ENCODE results near the gene PRKG1. TPM values are rescaled to one million over a fixed set of nuclear protein-coding genes. Genes with fewer than 3 reads are reported as not detected.

PRKG1 gene
- total and polyA plus RNA-seq, 2 experiments from 2014 or later, result 18.2 to 21.1 TPM

GRCh38 chr10:51999096-51999495 is 924.8 kb downstream of the PRKG1 start:
- Histone ChIP-seq H3F3A (replicated peaks; ENCODE audit: low read depth) (no peaks in the 10 kb centered on the region), H3K36me3 (ENCODE audit: insufficient read depth) (no peaks in the 10 kb centered on the region), H3K27ac (ENCODE audit: low read depth) (no peak overlapping the region), H3K79me2 (replicated peaks; ENCODE audit: insufficient read depth) (no peaks in the 10 kb centered on the region), H3K4me2 (no peak overlapping the region), H2AFZ (no peak overlapping the region), H3K9me2 (ENCODE audit: insufficient read depth) (no peaks in the 10 kb centered on the region), H3K4me1 (ENCODE audit: insufficient read depth) (peaks cover 6% of the 10 kb centered on the region; the same call in 1 of the 2 replicates), H3K4me3 (no peak overlapping the region), H3K27me3 (ENCODE audit: insufficient read depth) (no peaks in the 10 kb centered on the region), H4K20me1 (replicated peaks; ENCODE audit: insufficient read depth) (no peaks in the 10 kb centered on the region)
- Mint-ChIP-seq H3K36me3 (ENCODE audit: low read depth) (no peaks in the 10 kb centered on the region), H3K4me3 (no peak overlapping the region), H3K27me3 (ENCODE audit: insufficient read depth, low read depth, poor library complexity) (no peaks in the 10 kb centered on the region), H3K27ac (no peak overlapping the region), H3K9me3 (no peaks in the 10 kb centered on the region), H3K4me1 (peaks cover 4% of the 10 kb centered on the region; the same call in 1 of the 3 replicates)
- no peak for DNase-seq (ENCODE audit: low spot score)
- ATAC-seq, result no peak
- TF ChIP-seq ZNF114 (CRISPR knock-in tag; IDR thresholded peaks at IDR 0.05), result no peak
- no peak for TF ChIP-seq ZNF331 (CRISPR knock-in tag; IDR thresholded peaks at IDR 0.05; ENCODE audit: low read depth)
- TF ChIP-seq CTCF (conservative IDR thresholded peaks at IDR 0.05; ENCODE audit: low read depth in 2 of 2), result no peak
- no peak for TF ChIP-seq ZNF462 (CRISPR knock-in tag; IDR thresholded peaks at IDR 0.05)
- no peak for TF ChIP-seq EZH2 (IDR thresholded peaks at IDR 0.05; ENCODE audit: low read depth, unreplicated experiment)
- TF ChIP-seq JUNB (IDR thresholded peaks at IDR 0.05; ENCODE audit: unreplicated experiment), result no peak
- no peak for TF ChIP-seq REST (IDR thresholded peaks at IDR 0.05; ENCODE audit: unreplicated experiment)
- TF ChIP-seq EZH2phosphoT487 (IDR thresholded peaks at IDR 0.05; ENCODE audit: unreplicated experiment), result no peak
- TF ChIP-seq CREB1 (CRISPR knock-in tag; IDR thresholded peaks at IDR 0.05; ENCODE audit: low read depth), result no peak
- TF ChIP-seq POLR2AphosphoS5 (IDR thresholded peaks at IDR 0.05; ENCODE audit: low read depth), result no peak
- no peak for TF ChIP-seq NANOG (IDR thresholded peaks at IDR 0.05; ENCODE audit: borderline replicate concordance)
- no peak for TF ChIP-seq ETS1 (IDR thresholded peaks at IDR 0.05)
- TF ChIP-seq STAT1 (IDR thresholded peaks at IDR 0.05; ENCODE audit: unreplicated experiment), result no peak

All from GM23338 (cell line).